SIG-M5 treated with dmso at 0.1 percent for 504 hours (cell line): ENCODE data around the gene NCBP2L.
"Not testable (repeated sequence)": the region's sequence is repeated elsewhere in the genome, so short reads cannot be mapped to it uniquely, and the experiment has no call there.

ENCODE experiments used
- DNase-seq: peaks from one replicate; lab custom pipeline; 2025; ENCODE audit not compliant: unreplicated experiment; lab: John Stamatoyannopoulos, UW

Gene NCBP2L

DNA sequence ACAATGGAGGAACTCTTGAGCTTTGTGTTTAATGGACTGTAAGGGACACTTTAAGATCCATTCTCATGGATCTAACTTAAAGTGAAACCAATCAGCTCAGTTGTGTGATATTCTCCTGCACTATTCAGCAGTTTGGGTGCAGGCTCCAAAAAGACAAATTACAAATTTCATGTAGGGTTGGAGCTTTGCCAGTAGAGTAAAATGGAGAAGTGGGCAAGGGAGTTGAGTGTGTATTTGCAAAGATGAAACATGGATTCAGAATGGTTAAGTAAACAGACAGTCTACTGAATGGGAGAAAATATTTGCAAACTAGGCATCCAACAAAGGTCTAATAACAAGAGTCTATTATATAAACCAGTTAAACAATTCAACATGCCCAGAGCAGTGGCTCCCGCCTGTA lies 26.9 kb downstream of the NCBP2L start:
- DNase-seq = no peak

DNA sequence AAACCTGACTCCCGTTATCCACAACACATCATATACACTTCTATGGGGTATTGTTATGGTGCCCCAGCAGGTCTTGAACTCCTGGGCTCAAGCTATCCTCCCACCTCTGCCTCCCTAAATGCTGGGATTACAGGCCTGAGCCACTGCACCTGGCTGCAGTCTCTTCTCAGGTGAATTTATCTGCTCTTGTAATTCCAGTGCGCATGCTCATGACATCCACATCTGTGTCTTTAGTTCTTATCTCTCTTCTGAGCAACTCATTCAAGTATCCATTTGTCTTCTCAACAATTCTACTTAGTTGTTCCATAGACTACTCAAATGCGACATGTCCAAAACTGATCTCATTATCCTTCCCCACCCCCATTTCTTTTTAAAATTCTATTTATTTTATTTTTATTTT lies 27.6 kb downstream of the NCBP2L start:
- no peak for DNase-seq

DNA sequence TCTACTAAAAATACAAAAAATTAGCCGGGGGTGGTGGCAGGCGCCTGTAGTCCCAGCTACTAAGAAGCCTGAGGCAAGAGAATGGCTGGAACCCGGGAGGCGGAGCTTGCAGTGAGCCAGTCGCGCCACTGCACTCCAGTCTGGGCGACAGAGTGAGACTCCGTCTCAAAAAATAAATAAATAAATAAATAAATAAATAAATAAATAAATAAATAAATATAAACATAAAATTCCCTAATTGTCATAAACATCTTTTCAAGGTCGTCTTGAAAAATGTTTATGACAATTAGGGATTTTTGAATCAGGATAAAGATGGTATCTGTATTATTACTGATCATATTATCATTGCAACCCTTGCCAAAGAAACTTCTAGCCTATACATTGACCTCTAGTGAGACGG lies 32.5 kb downstream of the NCBP2L start:
- not testable (repeated sequence) for DNase-seq

DNA sequence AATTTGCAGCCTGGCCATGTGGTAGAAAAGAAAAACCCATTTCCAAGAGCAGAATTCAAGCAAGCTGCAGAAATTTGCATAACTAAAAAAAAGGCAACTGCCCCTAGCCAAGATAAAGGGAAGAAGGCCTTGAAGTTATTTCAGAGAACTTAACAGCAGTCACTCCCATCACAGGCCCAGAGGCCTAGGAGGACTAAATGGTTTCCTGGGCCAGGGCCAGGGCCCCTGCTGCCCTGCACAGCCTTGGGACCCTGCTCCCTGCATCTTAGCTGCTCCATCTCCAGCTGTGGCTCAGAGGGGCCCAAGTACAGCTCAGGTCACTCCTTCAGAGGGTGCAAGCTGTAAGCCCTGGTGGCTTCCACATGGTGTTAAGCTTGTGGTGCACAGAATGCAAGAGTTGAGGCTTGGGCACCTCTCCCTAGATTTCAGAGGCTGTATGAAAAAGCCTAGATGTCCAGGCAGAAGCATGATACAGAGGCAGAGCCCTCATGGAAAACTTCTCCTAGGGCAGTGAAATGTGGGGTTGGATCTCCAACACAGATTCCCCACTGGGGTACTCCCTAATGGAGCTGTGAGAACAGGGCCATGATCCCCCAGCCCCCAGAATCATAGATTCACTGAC lies 41.5 kb downstream of the NCBP2L start:
- no peak for DNase-seq

DNA sequence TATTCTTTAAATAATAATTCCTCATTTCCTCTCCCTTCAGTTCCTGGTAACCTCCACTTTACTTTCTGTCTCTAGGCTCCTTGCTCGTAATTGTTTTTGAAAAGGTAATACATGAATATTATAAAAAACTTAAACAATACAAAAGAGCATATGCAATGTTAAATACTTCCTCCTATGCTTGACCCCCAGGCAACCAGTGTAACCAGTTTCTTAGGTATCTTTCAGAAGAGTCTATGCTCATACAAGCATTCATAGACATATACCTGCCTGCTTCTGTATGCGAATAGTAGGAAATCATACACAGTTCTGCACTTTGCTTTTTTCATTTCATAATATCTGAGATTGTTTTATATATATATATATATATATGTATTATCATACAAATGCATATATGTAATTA lies 45.5 kb downstream of the NCBP2L start:
- DNase-seq = no peak

DNA sequence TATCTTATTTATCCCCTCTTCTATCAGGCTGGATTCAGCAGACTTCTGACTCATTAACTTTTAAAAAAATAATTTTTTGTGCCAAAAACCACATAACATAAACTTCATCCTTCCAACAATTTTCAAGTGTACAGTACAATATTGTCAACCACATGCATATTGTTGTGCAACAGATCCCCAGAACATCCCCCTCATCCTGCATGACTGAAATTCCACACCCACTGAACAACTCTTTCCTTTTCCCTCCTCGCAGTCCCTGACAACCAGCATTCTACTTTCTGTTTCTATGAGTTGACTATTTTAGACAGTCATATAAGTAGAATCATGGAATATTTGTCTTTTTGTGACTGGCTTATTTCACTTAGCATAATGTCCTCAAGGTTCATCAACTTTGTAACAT lies 45.9 kb downstream of the NCBP2L start:
- no peak for DNase-seq

DNA sequence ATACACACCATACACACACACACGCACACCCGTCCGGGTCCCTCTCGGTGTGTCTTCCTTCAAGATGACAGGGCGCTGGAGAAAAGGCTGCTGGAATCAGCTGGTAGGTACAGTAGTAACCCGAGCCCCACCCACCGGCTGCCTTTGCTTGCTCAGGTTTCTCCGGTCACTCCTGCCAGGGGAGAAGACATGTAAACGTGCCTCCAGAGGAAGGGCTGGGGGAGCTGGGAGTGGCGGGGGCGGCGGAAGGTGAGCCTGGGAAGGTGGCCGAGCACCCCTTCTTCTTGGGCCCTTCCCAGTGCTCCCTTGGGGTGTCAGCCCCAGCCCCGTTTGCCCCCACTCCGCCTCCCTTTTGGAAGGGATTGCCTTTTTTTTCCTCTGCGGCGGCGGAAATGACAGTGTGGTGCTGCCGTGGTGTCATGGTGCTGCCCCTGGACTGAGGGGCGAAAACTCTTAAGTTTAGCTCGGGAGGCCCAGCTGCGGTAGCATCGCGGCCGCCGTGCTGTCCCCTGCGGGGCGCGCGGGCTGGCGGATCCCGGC lies 48.2 kb downstream of the NCBP2L start, which contains the start of gene MID2:
Gene MID2 (plus strand): TSS at position 169 of the 540 bp plus-strand sequence. CDS start 561 bp downstream, outside the sequence.
- DNase-seq = no peak

DNA sequence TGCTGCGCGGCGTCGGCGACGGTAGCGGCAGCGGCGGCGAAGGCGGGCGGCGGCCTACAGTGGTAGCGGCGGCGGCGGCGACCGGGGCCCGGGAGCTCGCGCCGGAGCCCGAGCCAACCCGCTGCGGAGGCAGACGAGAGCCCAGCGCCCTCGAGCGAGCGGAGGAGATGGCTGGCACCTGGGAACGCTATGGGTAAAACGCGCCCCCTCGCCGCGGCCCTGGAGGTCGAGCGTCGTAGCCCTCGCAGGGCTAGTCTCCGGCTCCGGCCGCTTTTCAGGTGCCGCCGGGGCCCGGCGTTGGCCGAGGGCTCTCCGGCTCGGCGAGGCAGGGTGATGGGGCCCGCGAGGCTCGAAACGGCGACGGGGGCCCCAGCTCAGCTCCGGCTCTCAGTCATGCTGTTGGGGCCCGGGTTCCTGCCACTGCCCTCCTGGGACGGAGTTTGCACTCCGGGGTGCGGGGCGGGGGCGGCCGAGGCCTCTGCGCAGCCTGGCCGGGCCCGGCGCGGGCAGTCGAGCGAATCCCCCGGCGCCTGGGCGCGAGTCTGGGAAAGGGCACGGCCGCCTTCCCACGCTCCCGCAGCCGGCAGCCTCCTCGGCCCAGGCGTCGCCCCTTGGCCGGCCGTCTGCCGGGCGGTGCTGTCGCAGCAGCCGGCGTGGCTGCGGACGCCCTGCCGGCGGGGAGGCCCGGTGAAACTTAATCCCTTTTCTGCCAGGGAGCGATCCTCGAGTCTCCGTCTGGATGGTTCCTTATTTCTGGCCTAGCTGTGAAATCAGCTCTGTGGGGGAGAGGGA lies 48.9 kb downstream of the NCBP2L start:
- no peak for DNase-seq

DNA sequence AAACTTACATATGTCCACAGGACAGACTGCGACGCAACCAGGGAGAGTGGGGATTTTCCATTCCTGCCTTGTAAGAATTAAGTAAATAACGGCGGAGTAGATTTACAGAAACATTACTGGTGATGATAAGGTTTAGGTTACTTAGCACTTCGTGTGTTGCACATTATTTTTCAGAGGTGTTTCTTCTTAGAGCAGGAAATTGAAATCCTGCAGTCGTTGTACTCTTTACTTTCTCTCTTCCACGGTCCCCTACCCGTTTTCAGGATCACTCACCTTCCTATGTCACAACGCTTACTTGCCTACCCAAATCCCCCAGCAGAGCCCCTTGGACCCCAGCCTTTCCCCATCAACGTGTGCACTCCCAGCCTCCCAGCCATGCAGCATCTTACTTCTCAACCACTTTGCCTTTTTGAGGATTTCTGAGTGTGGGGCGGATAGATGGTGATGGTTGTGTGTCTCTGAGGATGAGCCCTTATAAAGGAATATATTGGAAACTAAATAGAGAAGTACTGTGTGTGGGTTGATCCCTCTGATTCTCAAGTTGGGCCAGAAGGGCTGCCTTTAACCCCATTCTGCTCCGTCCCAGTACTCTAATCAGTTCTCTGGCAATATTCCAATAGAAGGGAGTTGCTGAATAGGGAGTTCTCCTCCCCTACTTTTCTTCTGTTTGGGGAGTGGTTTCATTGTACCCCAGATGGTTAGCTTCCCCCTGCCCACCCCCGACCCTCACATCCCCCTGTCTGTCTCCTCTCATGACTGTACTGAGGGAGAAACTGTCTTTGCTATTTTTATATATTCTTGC lies 49.7 kb downstream of the NCBP2L start:
- DNase-seq = no peak

DNA sequence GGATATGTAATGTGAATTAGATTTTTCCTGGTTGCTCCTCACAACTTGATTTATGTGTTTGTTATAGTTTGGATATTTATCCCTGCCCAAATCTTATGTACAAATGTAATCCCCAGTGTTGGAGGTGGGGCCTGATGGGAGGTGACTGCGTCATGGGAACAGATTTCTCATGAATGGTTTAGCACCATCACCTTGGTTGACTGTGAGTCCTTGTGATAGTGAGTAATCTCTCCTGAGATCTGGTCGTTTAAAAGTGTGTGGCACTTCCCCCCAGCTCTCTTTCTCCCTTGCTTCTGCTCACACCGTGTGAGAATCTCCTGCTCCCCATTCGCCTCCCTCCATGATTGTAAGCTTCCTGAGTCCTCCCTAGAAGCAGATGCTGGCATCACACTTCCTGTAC lies 50.3 kb downstream of the NCBP2L start:
- no peak for DNase-seq

DNA sequence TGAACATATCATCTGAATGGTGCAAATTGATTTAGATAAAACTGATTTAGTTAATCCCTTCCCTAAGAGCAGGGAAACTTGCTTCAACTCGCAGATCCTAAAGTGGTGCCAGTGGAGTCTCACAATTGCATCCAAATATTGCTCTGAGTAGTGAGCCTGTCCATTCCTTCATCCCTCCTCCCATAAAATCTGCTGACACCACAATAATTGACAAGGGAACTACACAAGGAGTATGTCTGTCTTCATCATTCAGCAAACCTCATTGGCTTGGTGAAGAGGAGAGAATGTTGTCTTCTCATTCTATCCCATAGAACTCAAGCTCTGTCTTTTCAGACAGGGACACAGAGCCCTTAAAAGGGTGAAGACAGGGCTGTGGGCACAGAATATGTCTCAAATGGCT lies 52.3 kb downstream of the NCBP2L start:
- no peak for DNase-seq

DNA sequence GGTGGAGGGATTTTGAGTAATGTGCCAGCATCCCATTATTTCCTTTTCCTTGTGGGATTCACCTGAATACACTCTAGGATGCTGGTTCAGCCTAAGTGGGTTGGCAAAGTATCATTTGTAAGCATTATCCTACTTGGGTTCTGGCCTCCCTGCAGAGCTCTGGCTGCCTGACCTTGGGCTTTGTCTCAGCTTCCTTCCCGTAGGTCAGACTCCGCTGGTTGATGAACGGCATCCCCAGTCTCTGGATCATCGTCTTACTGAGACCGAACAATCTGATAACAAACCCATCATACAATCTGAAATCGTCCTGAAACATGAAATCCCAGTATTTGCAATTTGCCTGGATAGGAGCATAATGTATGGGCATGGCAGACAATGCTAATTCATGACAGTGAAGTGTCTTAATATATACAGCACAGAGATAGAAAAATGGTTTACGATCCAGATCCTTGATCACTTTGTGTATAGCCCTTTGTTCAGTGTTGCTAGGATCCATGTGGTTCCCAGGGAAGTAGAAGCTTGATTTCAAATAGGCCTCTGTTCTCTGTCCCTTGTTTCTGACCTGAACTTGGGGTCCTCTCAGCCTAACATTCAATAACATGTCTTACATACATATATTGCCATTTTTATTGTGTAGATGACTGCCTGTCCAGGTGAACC lies 53.7 kb downstream of the NCBP2L start:
- DNase-seq = no peak

DNA sequence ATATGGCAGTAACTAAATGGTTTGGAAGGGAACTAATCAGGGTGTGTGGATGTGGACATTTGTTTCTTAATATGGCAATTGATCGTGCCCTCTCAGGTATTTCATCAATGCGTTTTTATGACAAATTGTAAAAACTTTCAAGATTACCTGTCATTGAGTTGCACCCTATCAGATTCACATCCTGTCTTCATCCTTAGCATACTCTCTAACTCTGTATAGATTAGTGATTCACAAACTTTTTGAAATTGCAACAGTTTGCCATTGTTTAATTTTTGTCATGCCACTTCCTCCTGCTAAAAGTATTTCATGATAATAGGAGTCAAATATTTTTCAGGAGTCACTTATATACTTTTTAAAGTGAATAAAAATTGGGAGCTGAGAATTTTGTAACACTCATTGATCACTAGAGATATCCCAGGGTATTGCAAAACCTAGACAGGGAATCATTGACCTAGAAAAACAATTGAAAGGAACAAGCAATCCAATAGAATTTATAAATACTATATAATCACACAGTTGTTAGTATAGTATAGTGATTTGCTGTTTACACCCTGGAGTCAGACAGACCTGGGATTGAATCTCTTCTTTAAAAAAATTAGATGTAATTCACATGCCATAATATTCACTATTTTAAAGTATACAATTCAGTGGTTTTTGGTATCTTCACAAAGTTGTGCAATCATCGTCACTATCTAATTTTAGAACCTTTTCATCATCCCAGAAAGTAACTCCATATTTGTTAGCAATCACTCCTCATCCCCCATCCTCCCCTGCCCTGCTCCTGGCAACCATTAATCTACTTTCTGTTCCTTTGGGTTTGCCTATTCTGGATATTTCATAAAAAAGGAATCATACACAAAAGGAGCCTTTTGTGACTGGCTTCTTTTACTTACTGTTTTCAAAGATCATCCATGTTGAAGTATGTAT lies 57.0 kb downstream of the NCBP2L start:
- DNase-seq = no peak

DNA sequence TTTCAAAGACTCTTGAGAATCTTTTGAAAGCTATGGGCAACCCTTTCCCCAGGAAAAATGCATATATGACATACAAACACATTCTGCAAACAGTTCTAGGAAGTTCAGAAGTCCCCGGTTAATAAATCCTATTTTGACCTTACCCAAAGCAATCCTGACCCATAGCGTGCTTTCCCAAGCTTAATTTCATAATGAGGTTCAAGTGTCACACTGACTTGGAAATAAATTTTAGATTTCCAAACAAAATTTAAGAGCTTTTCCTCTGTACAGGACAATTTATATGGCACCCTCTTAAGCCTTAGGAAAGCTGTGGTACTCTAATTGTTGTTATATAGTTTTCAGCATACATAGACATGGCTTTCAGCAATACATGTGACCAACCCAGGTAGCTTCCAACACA lies 59.4 kb downstream of the NCBP2L start:
- no peak for DNase-seq

DNA sequence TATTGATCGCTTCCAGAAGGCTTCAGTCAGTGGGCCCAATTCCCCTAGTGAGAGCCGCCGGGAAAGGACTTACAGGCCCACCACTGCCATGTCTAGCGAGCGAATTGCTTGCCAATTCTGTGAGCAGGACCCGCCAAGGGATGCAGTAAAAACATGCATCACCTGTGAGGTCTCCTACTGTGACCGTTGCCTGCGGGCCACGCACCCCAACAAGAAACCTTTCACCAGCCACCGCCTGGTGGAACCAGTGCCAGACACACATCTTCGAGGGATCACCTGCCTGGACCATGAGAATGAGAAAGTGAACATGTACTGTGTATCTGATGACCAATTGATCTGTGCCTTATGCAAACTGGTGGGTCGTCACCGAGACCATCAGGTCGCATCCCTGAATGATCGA lies 63.4 kb downstream of the NCBP2L start:
- no peak for DNase-seq

DNA sequence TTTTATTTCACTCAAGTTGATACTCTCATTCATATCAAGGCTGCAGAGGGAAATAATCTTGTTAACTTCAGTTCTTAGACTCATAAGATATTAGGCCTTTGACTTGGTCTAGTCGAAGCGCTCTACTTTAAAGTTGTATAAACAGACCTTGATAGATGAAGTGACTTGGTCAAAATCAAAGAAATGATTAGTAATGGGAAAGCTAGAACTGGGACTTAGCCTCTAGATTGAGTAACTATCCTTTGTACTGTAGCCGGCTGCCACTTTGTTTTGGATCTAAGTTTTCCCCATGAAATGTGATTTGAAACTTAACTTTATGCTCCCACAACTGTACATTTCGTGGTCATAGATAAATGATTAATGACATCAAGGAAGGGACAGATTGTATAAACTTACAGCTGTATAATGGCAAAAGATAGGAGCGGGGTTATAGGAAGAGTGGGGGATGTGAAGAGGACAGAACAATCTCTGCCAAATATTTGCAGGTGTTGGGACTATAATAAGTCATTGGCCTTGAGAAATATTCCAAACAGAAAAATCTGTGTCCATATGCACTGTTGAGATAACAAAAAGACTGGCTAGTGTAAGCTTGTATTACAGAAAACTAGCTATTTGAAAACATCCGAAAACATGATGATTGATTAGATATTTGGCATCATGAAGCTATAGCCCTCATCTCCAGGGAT lies 65.3 kb downstream of the NCBP2L start:
- no peak for DNase-seq
